PC-3 (cell line): ENCODE results near the gene BEGAIN.

Source experiments
- EZH2 ChIP-seq: fragments of 300-600 bp; sonication (generic); IDR thresholded peaks from one replicate; pipeline ENCODE4 v1.6.1; 2017; ENCODE audit warnings: antibody characterized with exemption, mild to moderate bottlenecking, low read length; ENCODE audit not compliant: unreplicated experiment
- EZH2phosphoT487 ChIP-seq: fragments of 300-600 bp; sonication (generic); IDR thresholded peaks from 2 replicates; pipeline ENCODE4 v1.6.1; 2018; ENCODE audit warnings: mild to moderate bottlenecking, antibody characterized with exemption, low read length, borderline replicate concordance
- TF ChIP-seq, protein P1 (sequence below): fragments of 300-600 bp; sonication (generic); conservative IDR thresholded peaks from 2 replicates; pipeline ENCODE4 v1.5.1; 2017; ENCODE audit warnings: antibody characterized with exemption, low read depth, mild to moderate bottlenecking, low read length

DNA sequence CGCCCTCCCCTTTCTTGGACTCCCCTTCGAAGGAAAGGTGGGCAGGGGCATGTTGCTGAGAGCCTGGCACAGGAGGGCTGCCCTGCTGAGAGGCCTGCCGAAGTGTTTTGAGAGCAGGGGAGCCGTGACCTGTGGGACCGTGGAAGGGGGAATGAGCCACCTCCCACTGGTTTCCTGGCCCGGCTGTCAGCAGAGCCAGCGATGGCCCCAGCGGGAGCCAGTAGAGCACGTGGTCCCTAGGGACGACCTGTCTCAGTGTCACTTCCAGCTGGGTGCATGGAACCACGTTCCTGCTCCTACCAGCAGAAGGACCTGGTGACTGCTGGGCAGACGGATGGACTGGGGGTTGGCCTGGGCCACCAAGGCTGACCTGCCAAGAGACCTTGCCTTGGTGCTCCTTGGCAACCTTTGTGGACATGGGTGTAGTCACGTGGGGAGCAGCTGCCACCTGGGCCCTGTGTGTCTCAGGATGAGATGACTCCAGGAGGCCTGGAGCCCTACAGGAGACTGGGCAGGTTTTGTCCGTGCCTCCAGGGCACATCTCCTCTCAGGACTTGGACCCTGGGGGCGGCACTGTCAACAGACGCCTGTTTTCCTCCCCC lies 34.6 kb downstream of the BEGAIN start:
- TF ChIP-seq, protein P1, sequence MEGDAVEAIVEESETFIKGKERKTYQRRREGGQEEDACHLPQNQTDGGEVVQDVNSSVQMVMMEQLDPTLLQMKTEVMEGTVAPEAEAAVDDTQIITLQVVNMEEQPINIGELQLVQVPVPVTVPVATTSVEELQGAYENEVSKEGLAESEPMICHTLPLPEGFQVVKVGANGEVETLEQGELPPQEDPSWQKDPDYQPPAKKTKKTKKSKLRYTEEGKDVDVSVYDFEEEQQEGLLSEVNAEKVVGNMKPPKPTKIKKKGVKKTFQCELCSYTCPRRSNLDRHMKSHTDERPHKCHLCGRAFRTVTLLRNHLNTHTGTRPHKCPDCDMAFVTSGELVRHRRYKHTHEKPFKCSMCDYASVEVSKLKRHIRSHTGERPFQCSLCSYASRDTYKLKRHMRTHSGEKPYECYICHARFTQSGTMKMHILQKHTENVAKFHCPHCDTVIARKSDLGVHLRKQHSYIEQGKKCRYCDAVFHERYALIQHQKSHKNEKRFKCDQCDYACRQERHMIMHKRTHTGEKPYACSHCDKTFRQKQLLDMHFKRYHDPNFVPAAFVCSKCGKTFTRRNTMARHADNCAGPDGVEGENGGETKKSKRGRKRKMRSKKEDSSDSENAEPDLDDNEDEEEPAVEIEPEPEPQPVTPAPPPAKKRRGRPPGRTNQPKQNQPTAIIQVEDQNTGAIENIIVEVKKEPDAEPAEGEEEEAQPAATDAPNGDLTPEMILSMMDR: no peak
- TF ChIP-seq EZH2phosphoT487 (no peak), EZH2 (no peak)
